Stimulated activated CD8-positive, alpha-beta memory T cell treated with anti-CD3 and anti-CD28 coated beads, Interleukin-15, amount 100 ng/mL, for 1 hour (primary cell): ENCODE measurements around the gene PLPPR4.

ENCODE experiments used
- DNase-seq: peaks from one replicate; pipeline ENCODE4 v3.0.0-alpha.2; 2020; ENCODE audit warnings: low read depth

Gene PLPPR4

GRCh38 chr1:99348397-99349132 lies 84.3 kb downstream of the PLPPR4 start:
- DNase-seq, result no peak

GRCh38 chr1:99352821-99353220 lies 88.5 kb downstream of the PLPPR4 start:
- no peak for DNase-seq

- DNase-seq, result no peak
Measured at GRCh38 chr1:99358770-99359169, 94.5 kb downstream of the PLPPR4 start.
